Prostate gland (tissue), 2 donors: ENCODE results near the gene NR2E3. TPM values are rescaled to one million over a fixed set of nuclear protein-coding genes. Genes with fewer than 3 reads are reported as not detected.

ENCODE experiments used
- DNase-seq: peaks from one replicate; pipeline ENCODE4 v3.0.0-alpha.2; 2019; ENCODE audit warnings: low spot score
- H3K27ac ChIP-seq, 2 donors: fragments of 200-600 bp; sonication (generic); 2 replicates each; pipeline ENCODE4 v1.5.1; 2017 to 2019
- H3K27me3 ChIP-seq: fragments of 200-600 bp; sonication (generic); replicated peaks from 2 replicates; pipeline ENCODE4 v1.5.1; 2019; ENCODE audit not compliant: insufficient read depth
- H3K36me3 ChIP-seq, 2 donors: fragments of 200-600 bp; sonication (generic); 1 replicate in 1 of 2; 2 replicates in 1 of 2; pipeline versions ENCODE4 v1.5.1 to v1.8.1; 2017 to 2019
- H3K4me1 ChIP-seq: fragments of 200-600 bp; sonication (generic); replicated peaks from 2 replicates; pipeline ENCODE4 v1.5.1; 2019
- H3K4me3 ChIP-seq, 2 donors: fragments of 200-600 bp; sonication (generic); 2 replicates each; pipeline ENCODE4 v1.5.1; 2017 to 2019
- H3K9me3 ChIP-seq: fragments of 200-600 bp; sonication (generic); 2 replicates; pipeline ENCODE4 v1.5.1; 2017
- CTCF ChIP-seq, 4 experiments: fragments of 200-600 bp in 2 of 4; fragments of 450-650 bp in 2 of 4; sonication (generic) in 2 of 4; IDR thresholded peaks; 1 replicate in 3 of 4; 2 replicates in 1 of 4; pipeline ENCODE4 v1.5.1; 2016 to 2019; ENCODE audit warnings: antibody characterized with exemption in 4 of 4, mild to moderate bottlenecking in 2 of 4, moderate library complexity in 2 of 4
- POLR2A ChIP-seq: fragments of 450-650 bp; IDR thresholded peaks from one replicate; pipeline ENCODE4 v1.6.1; 2016; ENCODE audit warnings: antibody characterized with exemption, mild to moderate bottlenecking
- POLR2AphosphoS5 ChIP-seq: sonication (generic); formaldehyde crosslinking; IDR thresholded peaks from one replicate; pipeline ENCODE4 v1.6.1; 2017; ENCODE audit warnings: antibody characterized with exemption
- WGBS: methylation state at CpG from one replicate; pipeline ENCODE4 v1.1.5; 2018; 5-methylcytosine and 5-hydroxymethylcytosine counted together
- intact Hi-C: fragments of 100-400 bp; cut with DNase I; formaldehyde crosslinking; loops from one replicate; pipeline ENCODE4 v1.14.2; 2022
- total RNA-seq, 2 donors: library from RNA; depleted of rRNA; stranded (reverse); fragments of >200 nt; gene quantifications; one replicate each; pipeline ENCODE4 v1.1.0, GENCODE V29; 2016

NR2E3 gene
- total RNA-seq, 2 donors from 2014 or later = 0.51 to 2.1 TPM

GRCh38 chr15:71804695-71805470 is 5.5 kb upstream of the NR2E3 start:
- intact Hi-C loops = loop anchor here (5.0 kb wide), 2 partner anchors 63 to 418 kb away; no protein-coding TSS in a partner anchor

GRCh38 chr15:71806452-71806931 is 3.9 kb upstream of the NR2E3 start:
- WGBS = 61% methylated on average over 7 of the region's 7 CpGs
- no peaks in the 10 kb centered on the region for H3K4me1 ChIP-seq
- no peaks in the 10 kb centered on the region for H3K36me3 ChIP-seq
- no peaks in the 10 kb centered on the region for H3K27me3 ChIP-seq
- no peak for TF ChIP-seq POLR2A
- TF ChIP-seq POLR2AphosphoS5 = no peak
- no peak for TF ChIP-seq CTCF (IDR thresholded peaks at IDR 0.05)
- intact Hi-C loops = no loop called here
- H3K9me3 ChIP-seq = no peaks in the 10 kb centered on the region
- no peak overlapping the region for H3K27ac ChIP-seq
- no peak overlapping the region for H3K4me3 ChIP-seq
- no peak for DNase-seq

More at GRCh38 chr15:71804695-71805470, 5.5 kb upstream of the NR2E3 start:
- H3K9me3 ChIP-seq = no peaks in the 10 kb centered on the region
- H3K4me1 ChIP-seq = no peaks in the 10 kb centered on the region
- no peak overlapping the region for H3K4me3 ChIP-seq
- no peak overlapping the region for H3K27ac ChIP-seq
- TF ChIP-seq POLR2A = no peak
- TF ChIP-seq CTCF (IDR thresholded peaks at IDR 0.05) = no peak
- TF ChIP-seq POLR2AphosphoS5 = no peak
- H3K27me3 ChIP-seq = no peaks in the 10 kb centered on the region
- DNase-seq = no peak
- H3K36me3 ChIP-seq = no peaks in the 10 kb centered on the region
- 63% methylated on average over 6 of the region's 6 CpGs for WGBS

- Histone ChIP-seq H3K27ac (no peak overlapping the region), H3K36me3 (no peaks in the 10 kb centered on the region), H3K4me1 (no peaks in the 10 kb centered on the region), H3K4me3 (no peak overlapping the region), H3K27me3 (no peaks in the 10 kb centered on the region), H3K9me3 (no peaks in the 10 kb centered on the region)
- TF ChIP-seq POLR2AphosphoS5 (no peak), POLR2A (no peak), CTCF (IDR thresholded peaks at IDR 0.05) (no peak)
- WGBS = 87% methylated on average over 15 of the region's 15 CpGs
- intact Hi-C loops = no loop called here
- DNase-seq = no peak
Measured at GRCh38 chr15:71807125-71807629, 3.2 kb upstream of the NR2E3 start.

- no peak for DNase-seq
- intact Hi-C loops = no loop called here
- TF ChIP-seq POLR2A = no peak
- no peak for TF ChIP-seq CTCF (IDR thresholded peaks at IDR 0.05)
- no peak for TF ChIP-seq POLR2AphosphoS5
Measured at GRCh38 chr15:71807691-71808091, 2.7 kb upstream of the NR2E3 start.

More at GRCh38 chr15:71807691-71808091, 2.7 kb upstream of the NR2E3 start:
- Histone ChIP-seq H3K4me3 (no peak overlapping the region), H3K36me3 (no peaks in the 10 kb centered on the region), H3K9me3 (no peaks in the 10 kb centered on the region), H3K4me1 (no peaks in the 10 kb centered on the region), H3K27me3 (no peaks in the 10 kb centered on the region), H3K27ac (no peak overlapping the region)
- WGBS = 48% methylated on average over 4 of the region's 4 CpGs
